Measurements from ENCODE around the gene CERS6. TPM values are rescaled to one million over a fixed set of nuclear protein-coding genes. Genes with fewer than 3 reads are reported as not detected.
A peak's percentile ranks its signal among the peaks of the same experiment; 100 is the strongest.

The CERS6 gene
- total and polyA plus RNA-seq, 10 of the 15 experiments (the other 5 are each of a cell fraction or from before 2014, with no cell fraction given): 1.3 to 20.4 (median 14.1) TPM

DNA sequence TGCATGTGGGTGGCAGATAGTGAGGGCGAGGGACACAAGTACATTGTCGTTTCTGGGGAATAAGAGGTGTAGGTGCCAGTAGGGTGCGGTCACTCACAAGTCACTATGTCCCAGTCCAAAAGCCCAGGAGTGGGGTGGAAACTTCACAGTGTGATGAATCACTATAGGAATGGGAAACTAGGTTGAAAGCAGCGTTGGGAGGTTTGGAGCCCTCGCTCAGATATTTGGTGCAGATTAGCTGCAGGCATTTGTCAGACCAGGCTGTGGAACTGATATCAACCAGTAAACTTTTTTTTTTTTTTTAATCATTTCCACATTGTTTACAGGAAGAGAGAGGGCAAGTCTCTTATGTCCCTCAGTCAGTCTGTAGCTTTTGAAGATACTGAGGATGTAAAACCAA is 121.8 kb downstream of the CERS6 start:
- no peak for ATAC-seq
- TF ChIP-seq MXI1 (IDR thresholded peaks at IDR 0.05; ENCODE audit: low read depth, low read length) (no peak), YBX1 (IDR thresholded peaks at IDR 0.05) (no peak), LARP7 (IDR thresholded peaks at IDR 0.05) (no peak), GABPA (IDR thresholded peaks at IDR 0.05; ENCODE audit: low read depth) (no peak), JUNB (IDR thresholded peaks at IDR 0.05) (no peak), RAD51 (IDR thresholded peaks at IDR 0.05) (no peak), SRF (IDR thresholded peaks at IDR 0.05; ENCODE audit: low read depth in 2 of 2, low read length in 2 of 2) (no peak), SMAD1 (IDR thresholded peaks at IDR 0.05; ENCODE audit: low read depth, partially characterized antibody) (no peak), JUND (IDR thresholded peaks at IDR 0.05; ENCODE audit: low read depth, low read length) (no peak), USF1 (IDR thresholded peaks at IDR 0.05; ENCODE audit: borderline replicate concordance, extremely low read length, insufficient read depth, low read depth, low read length) (no peak), FOXM1 (IDR thresholded peaks at IDR 0.05; ENCODE audit: low read depth, low read length) (no peak), NR2C1 (IDR thresholded peaks at IDR 0.05) (no peak), CBX3 (IDR thresholded peaks at IDR 0.05; ENCODE audit: borderline replicate concordance, low read depth) (no peak), NFIC (IDR thresholded peaks at IDR 0.05; ENCODE audit: low read depth, low read length) (no peak), FOXK2 (IDR thresholded peaks at IDR 0.05) (no peak), KLF5 (IDR thresholded peaks at IDR 0.05; ENCODE audit: partially characterized antibody) (no peak), RB1 (IDR thresholded peaks at IDR 0.05; ENCODE audit: borderline replicate concordance) (no peak)
- TF ChIP-seq, protein P1, sequence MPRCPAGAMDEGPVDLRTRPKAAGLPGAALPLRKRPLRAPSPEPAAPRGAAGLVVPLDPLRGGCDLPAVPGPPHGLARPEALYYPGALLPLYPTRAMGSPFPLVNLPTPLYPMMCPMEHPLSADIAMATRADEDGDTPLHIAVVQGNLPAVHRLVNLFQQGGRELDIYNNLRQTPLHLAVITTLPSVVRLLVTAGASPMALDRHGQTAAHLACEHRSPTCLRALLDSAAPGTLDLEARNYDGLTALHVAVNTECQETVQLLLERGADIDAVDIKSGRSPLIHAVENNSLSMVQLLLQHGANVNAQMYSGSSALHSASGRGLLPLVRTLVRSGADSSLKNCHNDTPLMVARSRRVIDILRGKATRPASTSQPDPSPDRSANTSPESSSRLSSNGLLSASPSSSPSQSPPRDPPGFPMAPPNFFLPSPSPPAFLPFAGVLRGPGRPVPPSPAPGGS (IDR thresholded peaks at IDR 0.05; ENCODE audit: borderline replicate concordance, insufficient read depth, low read depth, low read length, poor library complexity, severe bottlenecking): no peak
- TF ChIP-seq, protein P2, sequence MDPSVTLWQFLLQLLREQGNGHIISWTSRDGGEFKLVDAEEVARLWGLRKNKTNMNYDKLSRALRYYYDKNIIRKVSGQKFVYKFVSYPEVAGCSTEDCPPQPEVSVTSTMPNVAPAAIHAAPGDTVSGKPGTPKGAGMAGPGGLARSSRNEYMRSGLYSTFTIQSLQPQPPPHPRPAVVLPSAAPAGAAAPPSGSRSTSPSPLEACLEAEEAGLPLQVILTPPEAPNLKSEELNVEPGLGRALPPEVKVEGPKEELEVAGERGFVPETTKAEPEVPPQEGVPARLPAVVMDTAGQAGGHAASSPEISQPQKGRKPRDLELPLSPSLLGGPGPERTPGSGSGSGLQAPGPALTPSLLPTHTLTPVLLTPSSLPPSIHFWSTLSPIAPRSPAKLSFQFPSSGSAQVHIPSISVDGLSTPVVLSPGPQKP (IDR thresholded peaks at IDR 0.05; ENCODE audit: low read depth, low read length): no peak
- TF ChIP-seq, protein P3, sequence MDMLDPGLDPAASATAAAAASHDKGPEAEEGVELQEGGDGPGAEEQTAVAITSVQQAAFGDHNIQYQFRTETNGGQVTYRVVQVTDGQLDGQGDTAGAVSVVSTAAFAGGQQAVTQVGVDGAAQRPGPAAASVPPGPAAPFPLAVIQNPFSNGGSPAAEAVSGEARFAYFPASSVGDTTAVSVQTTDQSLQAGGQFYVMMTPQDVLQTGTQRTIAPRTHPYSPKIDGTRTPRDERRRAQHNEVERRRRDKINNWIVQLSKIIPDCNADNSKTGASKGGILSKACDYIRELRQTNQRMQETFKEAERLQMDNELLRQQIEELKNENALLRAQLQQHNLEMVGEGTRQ (IDR thresholded peaks at IDR 0.05; ENCODE audit: borderline replicate concordance, low read depth, low read length): no peak
- ChIA-PET POLR2A (no interaction called here), CTCF (no interaction called here), RAD21 (ENCODE audit: unreplicated experiment) (no interaction called here), SMC1A (ENCODE audit: uncharacterized antibody, unreplicated experiment) (no interaction called here)
- H3K4me1 ChIP-seq (ENCODE audit: control insufficient read depth, insufficient read depth, low read length): peaks cover 34% of the 10 kb centered on the region
- no TSS peak for BruUV-seq (replicated peaks)
- no peak for FAIRE-seq
- DNase-seq (ENCODE audit: low read depth, low spot score): no peak
- H3K9ac ChIP-seq (ENCODE audit: control insufficient read depth, insufficient read depth, low read length): no peak overlapping the region
- 97% methylated on average over 5 of the region's 5 CpGs for WGBS (ENCODE audit: insufficient coverage, insufficient replicate concordance, low lambda C conversion rate, missing lambda C conversion rate)
- intact Hi-C loops (cut with micrococcal nuclease; ENCODE audit: unreplicated experiment): no loop called here
- H3K36me3 ChIP-seq (ENCODE audit: control insufficient read depth in 2 of 2, insufficient read depth in 2 of 2, low read length in 1 of 2): peaks cover 0 to 3% of the 10 kb centered on the region in 2 experiments; a peak in 3 of 4 replicates
- H4K20me1 ChIP-seq (ENCODE audit: control insufficient read depth, insufficient read depth): no peaks in the 10 kb centered on the region; the same call in 1 of the 2 replicates
- H3K79me2 ChIP-seq (ENCODE audit: control insufficient read depth, insufficient read depth, low read length): peaks cover 22% of the 10 kb centered on the region
- H3K4me2 ChIP-seq (ENCODE audit: control insufficient read depth, insufficient read depth): peak overlapping the region; percentile 23; the same call in 1 of the 2 replicates
- in situ Hi-C loops (cut with MboI): no loop called here
- H3K27ac ChIP-seq (ENCODE audit: control insufficient read depth, insufficient read depth): no peak overlapping the region
- no peak overlapping the region for H3K4me3 ChIP-seq
- no peaks in the 10 kb centered on the region for H3K27me3 ChIP-seq (replicated peaks in 1 of 2; ENCODE audit: control insufficient read depth in 2 of 2, insufficient read depth in 2 of 2, low read length in 1 of 2)
- H2AFZ ChIP-seq (ENCODE audit: control insufficient read depth, low read depth, low read length): no peak overlapping the region
- H3K9me3 ChIP-seq (replicated peaks; ENCODE audit: control insufficient read depth, insufficient read depth, low read length): peaks cover 12% of the 10 kb centered on the region; the same call in 2 of the 3 replicates

Data from GM12878 (cell line).